Fibroblast of lung (primary cell): ENCODE measurements around the gene PRKCA.

Experiments
- CTCF ChIP-seq, 2 donors: IDR thresholded peaks in 1 of 2; conservative IDR thresholded peaks in 1 of 2; 1 replicate in 1 of 2; 2 replicates in 1 of 2; pipeline ENCODE4 v1.5.1; 2011 to 2012; ENCODE audit warnings: low read length in 2 of 2, control low read depth in 1 of 2, inconsistent platforms in 1 of 2, low read depth in 1 of 2, mild to moderate bottlenecking in 1 of 2
- EZH2 ChIP-seq: IDR thresholded peaks from 2 replicates; pipeline ENCODE4 v1.5.1; 2012; ENCODE audit warnings: low read length, control low read depth, mild to moderate bottlenecking; ENCODE audit errors: missing control alignments

- TF ChIP-seq CTCF (conservative IDR thresholded peaks at IDR 0.05 in 1 of 2, IDR thresholded peaks at IDR 0.05 in 1 of 2; ENCODE audit: low read depth in 1 of 2, low read length in 2 of 2) (no peak), EZH2 (no peak)
Observed at GRCh38 chr17:66296289-66296725, 6.1 kb upstream of the PRKCA start.
